ENCODE results near the gene NEDD4L.

NEDD4L gene

GRCh38 chr18:58102018-58102417 lies 58.0 kb downstream of the NEDD4L start:
- in situ Hi-C loops (cut with HindIII; ENCODE audit: low sequenced_read_pairs) = no loop called here
- no peak for TF ChIP-seq CTCF (IDR thresholded peaks at IDR 0.05; ENCODE audit: low read depth, low read length, missing control alignments)
- no peak overlapping the region for H3K4me3 ChIP-seq (ENCODE audit: low read depth, low read length)
- no peak for DNase-seq (ENCODE audit: low read depth)

GRCh38 chr18:58102875-58103274 lies 58.8 kb downstream of the NEDD4L start:
- no peak overlapping the region for H3K4me3 ChIP-seq (ENCODE audit: low read depth, low read length)
- no peak for TF ChIP-seq CTCF (IDR thresholded peaks at IDR 0.05; ENCODE audit: low read depth, low read length, missing control alignments)
- no peak for DNase-seq (ENCODE audit: low read depth)
- in situ Hi-C loops (cut with HindIII; ENCODE audit: low sequenced_read_pairs) = no loop called here

GRCh38 chr18:58103339-58103985 lies 59.4 kb downstream of the NEDD4L start:
- H3K4me3 ChIP-seq (ENCODE audit: low read depth, low read length) = no peak overlapping the region
- in situ Hi-C loops (cut with HindIII; ENCODE audit: low sequenced_read_pairs) = no loop called here
- no peak for DNase-seq (ENCODE audit: low read depth)
- TF ChIP-seq CTCF (IDR thresholded peaks at IDR 0.05; ENCODE audit: low read depth, low read length, missing control alignments) = no peak

- no peak overlapping the region for H3K4me3 ChIP-seq (ENCODE audit: low read depth, low read length)
- no peak for DNase-seq (ENCODE audit: low read depth)
- no peak for TF ChIP-seq CTCF (IDR thresholded peaks at IDR 0.05; ENCODE audit: low read depth, low read length, missing control alignments)
- in situ Hi-C loops (cut with HindIII; ENCODE audit: low sequenced_read_pairs) = no loop called here
Observed at GRCh38 chr18:58104096-58104495, 60.1 kb downstream of the NEDD4L start.

- H3K4me3 ChIP-seq (ENCODE audit: low read depth, low read length) = no peak overlapping the region
- DNase-seq (ENCODE audit: low read depth) = no peak
- in situ Hi-C loops (cut with HindIII; ENCODE audit: low sequenced_read_pairs) = no loop called here
- no peak for TF ChIP-seq CTCF (IDR thresholded peaks at IDR 0.05; ENCODE audit: low read depth, low read length, missing control alignments)
Observed at GRCh38 chr18:58105206-58105887, 61.3 kb downstream of the NEDD4L start.

GRCh38 chr18:58105888-58106260 lies 61.8 kb downstream of the NEDD4L start:
- no peak for TF ChIP-seq CTCF (IDR thresholded peaks at IDR 0.05; ENCODE audit: low read depth, low read length, missing control alignments)
- in situ Hi-C loops (cut with HindIII; ENCODE audit: low sequenced_read_pairs) = no loop called here
- DNase-seq (ENCODE audit: low read depth) = no peak
- no peak overlapping the region for H3K4me3 ChIP-seq (ENCODE audit: low read depth, low read length)

Data from astrocyte of the cerebellum (primary cell).